ENCODE measurements around the gene ATG7.

ATG7 gene

DNA sequence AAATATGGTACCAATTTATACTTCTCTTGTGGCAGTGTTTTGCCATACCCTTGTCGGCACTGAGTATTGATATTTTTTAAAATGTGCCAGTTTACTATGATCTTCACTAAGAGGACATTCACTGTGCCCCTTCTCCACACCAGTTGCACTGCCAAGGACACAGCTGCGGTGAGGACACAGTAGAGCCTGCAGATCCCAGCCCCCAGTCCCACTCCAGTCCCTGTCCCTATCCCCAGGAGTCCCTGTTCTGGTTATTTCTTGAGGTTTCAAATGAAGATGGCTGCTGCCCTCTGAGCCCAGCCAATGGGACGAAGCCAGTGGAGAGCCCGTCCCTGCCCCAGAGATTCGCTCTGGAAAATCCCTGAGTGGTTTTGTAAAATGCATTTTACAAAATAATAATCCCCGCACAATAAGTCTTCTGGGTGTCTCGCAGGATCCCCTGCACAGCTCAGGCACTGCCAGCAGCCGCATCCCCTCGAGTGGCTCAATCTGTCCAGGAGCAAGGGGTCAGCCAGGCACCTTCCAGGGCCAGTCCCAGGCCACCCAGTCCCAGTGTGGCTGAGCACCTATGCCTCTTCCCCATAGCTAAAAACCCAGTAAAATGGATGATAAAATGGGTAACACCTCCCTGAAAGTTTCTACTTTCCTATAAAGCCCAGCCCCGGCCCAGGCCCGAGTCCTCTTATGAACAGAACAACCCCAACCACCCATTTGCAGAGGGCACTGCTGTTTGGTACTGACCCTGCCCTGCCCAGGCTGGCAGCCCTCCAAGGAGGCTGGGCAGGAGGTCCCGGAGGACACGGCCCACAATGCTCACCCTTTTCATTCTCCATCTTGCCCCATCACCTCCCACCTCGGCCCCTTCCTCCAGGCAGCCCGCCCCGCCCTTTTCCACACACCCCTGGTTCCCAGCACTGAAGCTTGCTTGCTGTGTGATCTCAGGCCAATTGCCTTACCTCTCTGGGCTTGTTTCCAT, 280.4 kb downstream of the ATG7 start:
- no peaks in the 10 kb centered on the region; the same call in 1 of the 2 replicates for H3K4me1 ChIP-seq (ENCODE audit: control insufficient read depth, insufficient read depth, low read length)
- no peak overlapping the region for H3K4me3 ChIP-seq (ENCODE audit: low read length)
- H3K9me3 ChIP-seq (ENCODE audit: control insufficient read depth, insufficient read depth, low read length) = no peaks in the 10 kb centered on the region
- no CpG with 5 or more reads among the region's 16 CpGs for WGBS (ENCODE audit: insufficient coverage, insufficient read length)
- no peaks in the 10 kb centered on the region for H3K36me3 ChIP-seq (ENCODE audit: control insufficient read depth, insufficient read depth, low read length)
- no peak for DNase-seq (ENCODE audit: low read depth, low spot score)
- H3K27me3 ChIP-seq (ENCODE audit: control insufficient read depth, insufficient read depth, low read length) = no peaks in the 10 kb centered on the region
- no peak overlapping the region for H3K27ac ChIP-seq (ENCODE audit: low read length)

DNA sequence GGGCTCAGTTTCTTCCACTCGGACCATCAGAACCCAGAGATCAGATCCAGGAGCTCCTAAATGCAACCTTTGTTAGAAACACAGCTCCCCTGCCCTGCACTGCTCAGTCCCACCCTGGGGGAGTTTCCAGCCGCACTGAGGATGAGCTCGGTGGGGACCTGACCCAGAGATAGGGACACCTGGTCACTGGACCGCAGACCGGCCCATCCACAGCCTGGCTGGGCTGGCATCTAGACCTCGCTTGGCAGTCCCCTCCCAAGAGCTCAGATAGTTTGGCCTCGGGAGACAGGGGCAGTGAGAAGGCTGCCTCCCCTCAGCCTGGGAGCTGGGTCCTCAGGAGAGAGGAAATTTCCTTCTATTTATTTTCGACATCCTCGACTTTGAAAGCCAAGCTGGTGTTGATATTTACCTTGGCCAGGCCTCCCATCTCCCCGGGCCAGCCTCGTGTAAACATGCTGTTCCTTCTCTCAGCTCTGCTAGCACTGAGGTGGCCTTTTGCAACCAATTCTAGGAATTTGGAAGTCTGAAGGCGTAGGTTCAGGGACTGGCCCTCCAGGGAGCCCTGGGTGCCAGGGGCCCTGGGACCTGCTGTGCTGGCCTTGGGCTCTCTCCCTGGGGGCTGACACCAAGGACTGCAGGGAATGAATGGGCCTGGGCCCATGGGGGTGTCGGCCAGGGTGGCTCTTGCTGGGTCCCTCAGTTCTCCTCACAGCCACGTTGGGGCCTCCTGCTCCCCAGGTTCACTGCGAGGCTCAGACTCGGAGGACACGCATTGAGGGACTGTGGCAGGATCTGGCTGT, 281.4 kb downstream of the ATG7 start:
- H3K27me3 ChIP-seq (ENCODE audit: control insufficient read depth, insufficient read depth, low read length) = no peaks in the 10 kb centered on the region
- no peaks in the 10 kb centered on the region; the same call in 1 of the 2 replicates for H3K4me1 ChIP-seq (ENCODE audit: control insufficient read depth, insufficient read depth, low read length)
- DNase-seq (ENCODE audit: low read depth, low spot score) = no peak
- WGBS (ENCODE audit: insufficient coverage, insufficient read length) = no CpG with 5 or more reads among the region's 17 CpGs
- H3K4me3 ChIP-seq (ENCODE audit: low read length) = no peak overlapping the region
- H3K27ac ChIP-seq (ENCODE audit: low read length) = no peak overlapping the region
- H3K9me3 ChIP-seq (ENCODE audit: control insufficient read depth, insufficient read depth, low read length) = no peaks in the 10 kb centered on the region
- H3K36me3 ChIP-seq (ENCODE audit: control insufficient read depth, insufficient read depth, low read length) = no peaks in the 10 kb centered on the region; the same call in 1 of the 2 replicates

DNA sequence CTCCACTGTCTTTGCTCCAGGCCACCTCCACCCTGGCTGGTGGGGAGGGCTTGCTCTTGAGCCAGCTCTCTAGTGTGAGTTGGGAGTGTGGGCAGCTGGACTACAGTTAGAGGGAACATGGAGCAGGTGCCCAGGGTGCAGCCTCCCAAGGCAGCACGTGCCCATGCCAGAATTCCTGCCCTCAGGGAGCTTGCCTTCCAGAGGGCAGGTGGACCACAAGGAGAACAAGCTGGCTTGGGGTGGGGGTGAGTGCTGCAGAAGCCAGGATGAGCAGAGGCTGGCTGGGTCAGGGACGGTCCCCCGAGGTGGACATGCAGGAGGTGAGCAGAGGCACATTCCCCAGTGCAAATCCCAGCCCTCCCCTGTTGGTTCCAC, 282.0 kb downstream of the ATG7 start:
- Histone ChIP-seq H3K27me3 (ENCODE audit: control insufficient read depth, insufficient read depth, low read length) (no peaks in the 10 kb centered on the region), H3K27ac (ENCODE audit: low read length) (no peak overlapping the region), H3K36me3 (ENCODE audit: control insufficient read depth, insufficient read depth, low read length) (peaks cover 4% of the 10 kb centered on the region; the same call in 1 of the 2 replicates), H3K4me1 (ENCODE audit: control insufficient read depth, insufficient read depth, low read length) (no peaks in the 10 kb centered on the region; the same call in 1 of the 2 replicates), H3K9me3 (ENCODE audit: control insufficient read depth, insufficient read depth, low read length) (no peaks in the 10 kb centered on the region), H3K4me3 (ENCODE audit: low read length) (no peak overlapping the region)
- no CpG with 5 or more reads among the region's 3 CpGs for WGBS (ENCODE audit: insufficient coverage, insufficient read length)
- DNase-seq (ENCODE audit: low read depth, low spot score) = no peak

- Histone ChIP-seq H3K27ac (ENCODE audit: low read length) (no peak overlapping the region), H3K27me3 (ENCODE audit: control insufficient read depth, insufficient read depth, low read length) (no peaks in the 10 kb centered on the region), H3K4me1 (ENCODE audit: control insufficient read depth, insufficient read depth, low read length) (no peaks in the 10 kb centered on the region; the same call in 1 of the 2 replicates), H3K4me3 (ENCODE audit: low read length) (no peak overlapping the region), H3K36me3 (ENCODE audit: control insufficient read depth, insufficient read depth, low read length) (peaks cover 5% of the 10 kb centered on the region; the same call in 1 of the 2 replicates), H3K9me3 (ENCODE audit: control insufficient read depth, insufficient read depth, low read length) (no peaks in the 10 kb centered on the region)
- no peak for DNase-seq (ENCODE audit: low read depth, low spot score)
- no CpG with 5 or more reads among the region's 12 CpGs for WGBS (ENCODE audit: insufficient coverage, insufficient read length)
Measured at GRCh38 chr3:11554666-11555065, 282.5 kb downstream of the ATG7 start.

GRCh38 chr3:11555211-11555782, 283.1 kb downstream of the ATG7 start:
- no peak for DNase-seq (ENCODE audit: low read depth, low spot score)
- Histone ChIP-seq H3K27ac (ENCODE audit: low read length) (no peak overlapping the region), H3K9me3 (ENCODE audit: control insufficient read depth, insufficient read depth, low read length) (no peaks in the 10 kb centered on the region), H3K4me3 (ENCODE audit: low read length) (no peak overlapping the region), H3K4me1 (ENCODE audit: control insufficient read depth, insufficient read depth, low read length) (no peaks in the 10 kb centered on the region; the same call in 1 of the 2 replicates), H3K27me3 (ENCODE audit: control insufficient read depth, insufficient read depth, low read length) (no peaks in the 10 kb centered on the region), H3K36me3 (ENCODE audit: control insufficient read depth, insufficient read depth, low read length) (peaks cover 5% of the 10 kb centered on the region; the same call in 1 of the 2 replicates)
- no CpG with 5 or more reads among the region's 13 CpGs for WGBS (ENCODE audit: insufficient coverage, insufficient read length)

- no peaks in the 10 kb centered on the region; the same call in 1 of the 2 replicates for H3K4me1 ChIP-seq (ENCODE audit: control insufficient read depth, insufficient read depth, low read length)
- no peak overlapping the region for H3K27ac ChIP-seq (ENCODE audit: low read length)
- no peak overlapping the region for H3K4me3 ChIP-seq (ENCODE audit: low read length)
- no peaks in the 10 kb centered on the region for H3K27me3 ChIP-seq (ENCODE audit: control insufficient read depth, insufficient read depth, low read length)
- no CpG with 5 or more reads among the region's 23 CpGs for WGBS (ENCODE audit: insufficient coverage, insufficient read length)
- H3K9me3 ChIP-seq (ENCODE audit: control insufficient read depth, insufficient read depth, low read length) = no peaks in the 10 kb centered on the region
- peaks cover 5% of the 10 kb centered on the region; the same call in 1 of the 2 replicates for H3K36me3 ChIP-seq (ENCODE audit: control insufficient read depth, insufficient read depth, low read length)
- DNase-seq (ENCODE audit: low read depth, low spot score) = no peak
Measured at GRCh38 chr3:11555881-11556633, 283.9 kb downstream of the ATG7 start.

DNA sequence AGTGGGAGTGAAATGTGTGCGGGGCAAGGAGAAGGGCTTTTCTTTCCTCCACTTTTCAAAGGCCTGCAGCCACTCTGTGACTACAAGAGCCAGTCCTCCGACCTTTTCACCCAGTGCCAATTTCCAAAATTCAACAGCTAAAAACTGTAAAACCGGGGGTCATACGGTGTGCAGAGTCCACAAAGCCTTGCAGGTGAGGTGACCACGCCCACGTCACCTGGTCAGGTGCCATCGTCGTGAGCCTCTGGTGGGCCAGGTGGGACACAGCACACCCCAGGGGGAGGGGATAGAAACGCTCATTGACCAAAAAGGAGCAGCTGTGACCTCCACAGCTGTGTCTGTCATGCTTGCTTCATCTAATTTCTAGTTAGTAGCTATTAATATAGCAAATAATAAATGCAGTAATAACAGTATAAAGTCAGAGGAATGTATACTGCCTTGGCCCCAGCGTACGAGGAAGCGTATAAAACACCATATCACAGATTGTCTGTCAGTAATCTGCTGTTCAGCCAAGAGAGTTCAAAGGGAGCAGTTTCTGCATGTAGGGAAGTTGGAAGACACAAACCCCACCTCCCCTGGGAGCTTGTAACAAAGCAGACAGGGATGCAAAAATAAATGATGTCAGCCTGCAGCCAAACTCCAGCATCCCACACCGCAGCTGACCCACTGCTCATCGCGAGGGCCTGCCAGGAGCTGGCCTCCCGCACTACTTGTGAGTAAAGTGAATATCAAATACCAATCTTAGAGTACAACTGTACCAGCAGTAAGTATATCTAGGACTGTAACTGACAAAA, 284.9 kb downstream of the ATG7 start:
- WGBS (ENCODE audit: insufficient coverage, insufficient read length) = no CpG with 5 or more reads among the region's 16 CpGs

DNA sequence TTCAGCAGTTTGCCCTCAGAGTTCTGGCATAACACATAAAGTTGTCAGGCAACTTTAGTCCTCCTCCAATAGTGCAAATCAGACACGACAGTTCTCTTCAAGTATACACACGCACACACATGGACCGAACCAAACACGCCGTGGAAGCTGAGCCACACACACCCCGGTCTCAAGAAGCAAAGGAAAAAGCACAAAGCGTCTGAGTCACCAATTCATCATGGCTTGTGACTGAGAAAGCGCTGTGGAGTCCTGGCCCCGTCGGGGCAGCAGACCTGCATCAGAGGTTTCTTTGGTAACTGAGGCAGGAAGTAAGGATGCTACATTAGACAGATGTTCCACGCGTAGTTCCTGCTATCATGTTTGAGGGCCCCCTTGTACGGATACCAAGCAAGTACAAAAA, 285.8 kb downstream of the ATG7 start:
- H3K9me3 ChIP-seq (ENCODE audit: control insufficient read depth, insufficient read depth, low read length) = no peaks in the 10 kb centered on the region
- H3K36me3 ChIP-seq (ENCODE audit: control insufficient read depth, insufficient read depth, low read length) = peaks cover 5% of the 10 kb centered on the region; the same call in 1 of the 2 replicates
- no peak overlapping the region for H3K4me3 ChIP-seq (ENCODE audit: low read length)
- H3K27ac ChIP-seq (ENCODE audit: low read length) = no peak overlapping the region
- no peak for DNase-seq (ENCODE audit: low read depth, low spot score)
- H3K27me3 ChIP-seq (ENCODE audit: control insufficient read depth, insufficient read depth, low read length) = no peaks in the 10 kb centered on the region
- WGBS (ENCODE audit: insufficient coverage, insufficient read length) = no CpG with 5 or more reads among the region's 13 CpGs
- no peaks in the 10 kb centered on the region; the same call in 1 of the 2 replicates for H3K4me1 ChIP-seq (ENCODE audit: control insufficient read depth, insufficient read depth, low read length)

More for the DNA sequence above, 284.9 kb downstream of the ATG7 start:
- Histone ChIP-seq H3K4me3 (ENCODE audit: low read length) (no peak overlapping the region), H3K27me3 (ENCODE audit: control insufficient read depth, insufficient read depth, low read length) (no peaks in the 10 kb centered on the region), H3K4me1 (ENCODE audit: control insufficient read depth, insufficient read depth, low read length) (no peaks in the 10 kb centered on the region; the same call in 1 of the 2 replicates), H3K36me3 (ENCODE audit: control insufficient read depth, insufficient read depth, low read length) (peaks cover 5% of the 10 kb centered on the region; the same call in 1 of the 2 replicates), H3K27ac (ENCODE audit: low read length) (no peak overlapping the region), H3K9me3 (ENCODE audit: control insufficient read depth, insufficient read depth, low read length) (no peaks in the 10 kb centered on the region)
- DNase-seq (ENCODE audit: low read depth, low spot score) = no peak

DNA sequence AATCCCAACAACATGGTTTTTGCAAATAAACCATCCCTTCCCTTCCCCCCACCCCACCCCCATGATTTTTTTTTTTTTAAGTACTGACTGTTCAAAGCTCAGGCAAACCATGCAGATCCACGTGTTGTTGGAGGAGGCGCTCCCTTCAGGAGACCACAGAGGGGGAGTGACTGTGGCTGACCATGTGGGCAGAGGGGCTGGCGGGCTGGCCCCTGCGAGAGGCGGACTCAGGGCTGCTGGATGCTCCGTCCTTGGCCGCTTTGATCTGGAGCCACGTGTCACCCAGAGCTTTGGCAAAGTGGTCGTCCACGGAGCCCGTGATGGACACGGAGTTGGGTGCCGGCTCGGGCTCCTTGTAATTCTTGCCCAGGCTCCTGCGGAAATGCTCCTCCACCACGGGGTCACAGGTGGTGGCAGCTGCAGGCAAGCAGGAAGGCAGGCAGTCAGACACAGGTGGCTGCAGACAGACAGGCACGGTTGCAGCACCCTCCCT, 286.3 kb downstream of the ATG7 start:
- peaks cover 9% of the 10 kb centered on the region; the same call in 1 of the 2 replicates for H3K36me3 ChIP-seq (ENCODE audit: control insufficient read depth, insufficient read depth, low read length)
- H3K4me3 ChIP-seq (ENCODE audit: low read length) = no peak overlapping the region
- no peaks in the 10 kb centered on the region for H3K27me3 ChIP-seq (ENCODE audit: control insufficient read depth, insufficient read depth, low read length)
- no peaks in the 10 kb centered on the region for H3K9me3 ChIP-seq (ENCODE audit: control insufficient read depth, insufficient read depth, low read length)
- no peak for DNase-seq (ENCODE audit: low read depth, low spot score)
- no peak overlapping the region for H3K27ac ChIP-seq (ENCODE audit: low read length)
- no CpG with 5 or more reads among the region's 17 CpGs for WGBS (ENCODE audit: insufficient coverage, insufficient read length)
- no peaks in the 10 kb centered on the region; the same call in 1 of the 2 replicates for H3K4me1 ChIP-seq (ENCODE audit: control insufficient read depth, insufficient read depth, low read length)

Data from iPS DF 6.9 (cell line).